CD4-positive, alpha-beta T cell treated with Interleukin-17A for 1 hour (primary cell): Measurements from ENCODE around the gene HLA-B.
A peak's percentile ranks its signal among the peaks of the same experiment; 100 is the strongest.
"Not testable (repeated sequence)": the region's sequence is repeated elsewhere in the genome, so short reads cannot be mapped to it uniquely, and the experiment has no call there.

Experiments
- DNase-seq: peaks from one replicate; pipeline ENCODE4 v3.0.0-alpha.2; 2020

The HLA-B gene

DNA sequence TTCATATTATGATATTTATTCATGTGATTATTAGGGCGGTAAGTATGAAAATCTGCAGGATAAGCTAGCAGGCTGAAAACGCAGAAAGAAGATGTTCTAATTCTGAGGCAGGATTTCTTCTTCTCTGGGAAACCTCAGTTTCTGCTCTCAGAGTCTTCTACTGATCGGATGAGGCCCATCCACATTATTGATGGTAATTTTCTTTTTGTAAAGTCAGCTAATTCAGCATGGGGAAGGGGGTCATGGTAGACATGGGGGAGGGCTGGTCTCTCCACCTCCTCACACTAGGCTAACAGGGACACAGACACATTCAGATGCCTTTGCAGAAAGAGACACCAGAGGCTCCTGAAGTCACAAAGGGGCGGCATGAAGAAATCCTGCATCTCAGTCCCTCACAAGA lies 24.7 kb upstream of the HLA-B start:
- no peak for DNase-seq

GRCh38 chr6:31379850-31380249 lies 22.9 kb upstream of the HLA-B start:
- no peak for DNase-seq

GRCh38 chr6:31378721-31379103 lies 21.7 kb upstream of the HLA-B start:
- DNase-seq = no peak

GRCh38 chr6:31378062-31378720 lies 21.2 kb upstream of the HLA-B start:
- DNase-seq = no peak

DNA sequence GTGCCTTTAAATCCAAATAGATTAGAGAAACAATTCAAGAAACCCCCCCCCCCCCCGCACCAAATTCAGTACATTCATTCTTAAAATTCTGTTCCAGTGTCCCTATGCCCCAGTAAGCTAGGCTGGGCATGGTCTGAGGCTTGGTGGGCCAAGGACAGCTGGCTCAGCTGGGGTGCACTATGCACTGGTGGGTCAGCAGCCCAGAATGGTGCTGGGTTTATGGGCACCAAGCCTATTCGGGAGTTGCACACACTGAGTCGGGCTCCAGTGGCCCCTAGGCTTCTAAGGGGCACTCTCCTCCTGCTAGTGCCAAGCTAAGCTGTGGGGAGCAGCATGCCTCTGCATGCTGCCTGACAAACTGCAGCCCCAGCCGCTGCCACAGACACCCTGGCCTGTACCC lies 20.1 kb upstream of the HLA-B start:
- DNase-seq = no peak

GRCh38 chr6:31375699-31376098 lies 18.7 kb upstream of the HLA-B start:
- DNase-seq = no peak

- DNase-seq = not testable (repeated sequence)
Observed at GRCh38 chr6:31374118-31374517, 17.1 kb upstream of the HLA-B start.

GRCh38 chr6:31368461-31368860 lies 11.5 kb upstream of the HLA-B start:
- no peak for DNase-seq

- peak; percentile 86 for DNase-seq
Observed at GRCh38 chr6:31366693-31367470, 9.9 kb upstream of the HLA-B start.

GRCh38 chr6:31365864-31366263 lies 8.9 kb upstream of the HLA-B start:
- DNase-seq = no peak

DNA sequence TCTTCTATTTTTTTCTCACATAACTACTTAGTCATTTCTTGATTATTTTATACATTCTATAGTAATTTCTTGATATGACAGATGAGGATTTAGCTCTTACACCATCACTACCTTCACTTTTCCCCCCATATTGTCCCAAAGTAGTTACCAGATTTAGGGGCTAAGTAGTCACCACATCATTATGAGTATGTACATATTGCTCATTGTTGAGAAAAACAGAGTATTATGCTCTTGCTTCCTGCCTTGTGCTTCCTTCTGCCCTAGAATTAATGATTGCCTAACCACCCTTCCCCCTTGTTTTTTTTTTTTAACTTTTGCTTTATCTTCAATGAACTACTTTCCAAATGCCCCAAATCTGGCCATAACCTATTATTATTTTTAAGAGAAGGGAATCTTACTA lies 6.8 kb upstream of the HLA-B start:
- no peak for DNase-seq

DNA sequence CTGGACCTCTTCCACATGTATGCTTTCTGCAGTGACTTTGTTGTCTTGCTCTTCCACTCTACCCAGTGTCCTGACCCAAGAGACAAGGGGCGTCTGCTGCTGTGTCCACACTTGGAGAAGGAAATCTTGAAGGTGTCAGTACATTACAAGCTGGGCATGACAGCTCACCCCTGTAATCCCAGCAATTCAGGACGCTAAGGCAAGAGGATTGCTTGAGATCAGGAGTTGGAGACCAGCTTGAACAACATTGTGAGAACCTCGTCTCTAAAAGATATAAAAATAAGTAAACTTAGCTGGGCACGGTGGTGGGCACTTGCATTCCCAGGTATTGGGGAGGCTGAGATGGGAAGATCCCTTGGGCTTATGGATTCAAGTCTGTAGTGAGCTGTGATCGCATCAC lies 5.8 kb upstream of the HLA-B start:
- no peak for DNase-seq

- no peak for DNase-seq
Observed at GRCh38 chr6:31359581-31359980, 2.6 kb upstream of the HLA-B start.

DNA sequence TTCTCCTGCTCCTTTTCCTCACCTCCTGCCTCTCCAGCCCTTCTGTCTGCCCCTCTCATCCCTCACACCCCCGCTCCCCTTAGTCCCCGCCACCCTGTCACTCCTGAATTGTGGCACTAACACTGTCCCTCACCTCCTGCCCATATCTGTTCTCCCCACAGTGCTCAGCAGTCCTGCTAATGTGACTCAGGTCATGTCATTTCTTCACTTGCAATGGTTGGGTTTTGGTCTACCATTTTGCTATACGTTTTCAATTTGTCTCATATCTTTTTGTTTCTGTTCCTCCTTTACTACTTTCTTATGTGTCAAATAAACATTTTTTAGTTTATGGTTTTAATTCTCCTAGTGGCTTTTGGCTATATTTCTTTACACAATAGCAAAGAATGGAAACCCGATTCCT lies 1.3 kb upstream of the HLA-B start:
- no peak for DNase-seq

DNA sequence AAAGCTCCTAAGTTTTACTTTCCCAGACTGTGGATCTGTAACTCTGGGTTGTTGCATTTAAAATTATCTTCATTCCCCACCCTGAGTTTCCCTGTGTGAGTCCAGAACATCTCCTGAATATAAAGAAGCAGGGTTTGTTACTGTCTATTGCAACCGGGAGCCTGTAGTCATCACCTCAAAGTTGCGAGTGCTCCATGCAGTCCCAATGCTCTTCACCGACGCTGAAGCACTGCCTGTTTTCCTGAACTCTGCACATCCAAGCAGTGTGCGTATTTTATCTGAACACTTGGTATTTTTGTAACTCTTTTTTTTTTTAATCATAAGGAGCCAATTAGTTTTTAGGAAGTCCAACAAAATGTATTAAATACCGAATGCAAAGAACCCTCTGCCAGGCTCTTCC lies 907 bp upstream of the HLA-B start:
- no peak for DNase-seq

DNA sequence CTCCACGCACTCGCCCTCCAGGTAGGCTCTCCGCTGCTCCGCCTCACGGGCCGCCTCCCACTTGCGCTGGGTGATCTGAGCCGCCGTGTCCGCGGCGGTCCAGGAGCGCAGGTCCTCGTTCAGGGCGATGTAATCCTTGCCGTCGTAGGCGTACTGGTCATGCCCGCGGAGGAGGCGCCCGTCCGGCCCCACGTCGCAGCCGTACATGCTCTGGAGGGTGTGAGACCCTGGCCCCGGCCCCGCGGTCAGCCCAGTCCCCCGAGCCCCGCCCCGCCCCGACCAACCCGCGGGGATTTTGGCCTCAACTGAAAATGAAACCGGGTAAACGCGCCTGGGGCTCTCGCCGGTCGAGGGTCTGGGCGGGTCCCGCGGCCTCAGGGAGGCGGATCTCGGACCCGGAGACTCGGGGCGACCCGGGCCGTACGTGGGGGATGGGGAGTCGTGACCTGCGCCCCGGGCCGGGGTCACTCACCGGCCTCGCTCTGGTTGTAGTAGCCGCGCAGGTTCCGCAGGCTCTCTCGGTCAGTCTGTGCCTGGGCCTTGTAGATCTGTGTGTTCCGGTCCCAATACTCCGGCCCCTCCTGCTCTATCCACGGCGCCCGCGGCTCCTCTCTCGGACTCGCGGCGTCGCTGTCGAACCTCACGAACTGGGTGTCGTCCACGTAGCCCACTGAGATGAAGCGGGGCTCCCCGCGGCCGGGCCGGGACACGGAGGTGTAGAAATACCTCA lies 598 bp downstream of the HLA-B start:
- peak; percentile 59 for DNase-seq

GRCh38 chr6:31355583-31355948 lies 1.4 kb downstream of the HLA-B start:
- DNase-seq = peak; percentile 38

DNA sequence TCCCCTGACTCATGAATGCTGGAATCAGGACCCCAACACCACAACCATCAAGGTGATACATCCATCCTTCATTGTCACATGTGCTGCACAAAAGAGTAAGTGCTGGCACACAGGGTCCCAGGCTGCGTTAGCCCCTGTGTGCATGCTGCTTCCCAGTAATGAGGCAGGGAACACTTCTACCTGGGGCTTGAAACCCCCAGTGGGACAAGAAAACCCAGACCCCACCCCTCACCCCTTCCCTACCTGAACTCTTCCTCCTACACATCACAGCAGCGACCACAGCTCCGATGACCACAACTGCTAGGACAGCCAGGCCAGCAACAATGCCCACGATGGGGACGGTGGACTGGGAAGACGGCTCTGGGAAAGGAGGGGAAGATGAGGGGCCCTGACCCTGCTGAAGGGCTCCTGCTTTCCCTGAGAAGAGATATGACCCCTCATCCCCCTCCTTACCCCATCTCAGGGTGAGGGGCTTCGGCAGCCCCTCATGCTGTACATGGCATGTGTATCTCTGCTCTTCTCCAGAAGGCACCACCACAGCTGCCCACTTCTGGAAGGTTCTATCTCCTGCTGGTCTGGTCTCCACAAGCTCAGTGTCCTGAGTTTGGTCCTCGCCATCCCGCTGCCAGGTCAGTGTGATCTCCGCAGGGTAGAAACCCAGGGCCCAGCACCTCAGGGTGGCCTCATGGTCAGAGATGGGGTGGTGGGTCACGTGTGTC lies 2.0 kb downstream of the HLA-B start:
- DNase-seq = peak; percentile 47

GRCh38 chr6:31354158-31354863 lies 2.7 kb downstream of the HLA-B start:
- peak; percentile 54 for DNase-seq

DNA sequence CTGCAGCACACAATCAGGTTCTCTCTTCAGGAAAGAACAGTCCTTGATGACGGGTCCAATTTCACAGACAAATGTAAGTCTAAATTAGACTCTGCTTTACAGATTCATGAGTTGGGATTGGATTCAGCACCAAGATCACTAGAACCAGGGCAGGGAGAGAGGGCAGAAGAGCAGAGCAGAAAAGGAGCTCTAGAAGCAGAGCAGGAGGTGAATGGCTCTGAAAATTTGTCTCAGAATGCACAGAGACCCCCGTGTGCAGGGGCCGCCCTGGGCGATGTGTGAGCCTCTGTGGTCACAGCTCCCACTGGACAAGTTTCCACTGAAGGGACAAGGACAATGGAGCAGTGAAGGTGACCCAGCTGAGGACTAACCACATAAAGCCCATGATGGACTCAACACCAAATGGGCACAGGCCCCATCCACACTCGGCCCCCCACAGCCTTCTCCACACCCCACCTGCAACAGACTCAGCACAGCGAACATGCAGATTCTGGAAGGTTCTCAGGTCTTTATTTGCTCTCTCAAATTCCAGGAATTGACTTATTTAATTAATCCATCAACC lies 3.5 kb downstream of the HLA-B start:
- peak; percentile 40 for DNase-seq

GRCh38 chr6:31352683-31353383 lies 4.1 kb downstream of the HLA-B start:
- peak; percentile 71 for DNase-seq

DNA sequence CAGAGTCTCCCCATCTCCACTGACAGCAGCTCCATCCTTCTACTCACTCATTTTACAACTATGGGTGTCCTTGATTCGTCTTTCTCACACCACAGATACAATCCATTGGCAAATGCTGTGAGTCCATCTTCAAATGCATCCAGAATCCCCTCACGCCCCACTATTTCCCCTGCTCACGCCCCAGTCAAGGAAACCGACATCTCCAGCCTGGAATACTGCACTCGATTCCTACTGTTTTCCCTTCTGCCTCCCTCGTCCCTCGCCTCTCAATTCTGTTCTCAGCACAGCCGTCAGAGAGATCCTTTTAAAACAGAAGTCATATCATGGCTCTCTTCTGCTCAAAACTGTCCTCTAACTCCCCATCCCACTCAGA lies 4.7 kb downstream of the HLA-B start:
- peak; percentile 63 for DNase-seq
